ENCODE data around the gene ITGA3.

ITGA3 gene

GRCh38 chr17:50132104-50132794 is 76.3 kb downstream of the ITGA3 start:
- no peak for DNase-seq

- DNase-seq: no peak
Observed at GRCh38 chr17:50133028-50133768, 77.3 kb downstream of the ITGA3 start.

- DNase-seq: no peak
Observed at GRCh38 chr17:50133769-50134099, 77.8 kb downstream of the ITGA3 start.

GRCh38 chr17:50134206-50135110 is 78.5 kb downstream of the ITGA3 start:
- DNase-seq: no peak

- DNase-seq: no peak
Observed at GRCh38 chr17:50135316-50136095, 79.6 kb downstream of the ITGA3 start.

GRCh38 chr17:50136096-50136687 is 80.3 kb downstream of the ITGA3 start:
- no peak for DNase-seq

GRCh38 chr17:50137042-50137441 is 81.1 kb downstream of the ITGA3 start:
- no peak for DNase-seq

- no peak for DNase-seq
Observed at GRCh38 chr17:50139185-50139783, 83.4 kb downstream of the ITGA3 start.
